HG03108 (cell line): ENCODE measurements around the gene FADS3.

Experiments
- ATAC-seq: cut with Tn5 transposase; IDR thresholded peaks from one replicate; pipeline ENCODE4 v1.9.1; 2021; ENCODE audit warnings: moderate library complexity; ENCODE audit not compliant: unreplicated experiment

The FADS3 gene

DNA sequence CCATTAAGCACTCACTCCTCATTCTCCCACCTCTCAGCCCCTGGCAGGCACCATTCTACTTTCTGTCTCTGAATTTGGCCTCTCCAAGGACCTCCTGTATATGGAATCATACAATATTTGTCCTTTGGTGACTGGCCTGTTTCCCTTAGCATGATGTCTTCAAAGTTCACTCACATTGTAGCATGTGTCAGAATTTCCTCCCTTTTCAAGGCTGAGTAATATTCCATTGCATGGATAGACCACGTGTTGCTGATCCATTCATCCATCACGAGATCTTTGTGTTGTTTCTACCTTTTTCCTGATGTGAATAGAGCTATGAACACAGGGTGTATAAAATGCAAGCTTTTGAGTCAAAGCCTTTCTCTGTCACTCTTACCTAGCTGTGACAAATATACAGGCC, 51.6 kb downstream of the FADS3 start:
- no peak for ATAC-seq

DNA sequence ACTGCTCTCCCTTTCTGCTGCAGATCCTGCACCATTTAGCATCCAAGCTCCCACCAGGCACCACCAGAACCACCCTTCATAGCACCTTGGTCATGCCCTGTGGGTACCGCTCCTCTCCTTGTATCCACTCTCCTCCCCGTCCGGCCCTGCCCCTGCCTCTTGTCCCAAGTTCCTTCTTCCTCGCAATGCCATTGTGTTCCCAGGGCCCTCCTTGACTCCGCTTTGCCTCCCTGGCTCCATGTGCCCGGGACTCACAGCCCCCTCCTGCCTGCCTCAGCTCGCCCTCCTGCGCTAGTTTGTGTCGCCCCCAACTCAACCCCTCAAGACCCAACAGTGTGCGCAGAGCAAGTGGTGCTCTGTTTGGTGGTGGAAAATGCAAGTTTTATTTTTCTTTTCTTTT, 52.4 kb downstream of the FADS3 start:
- no peak for ATAC-seq

GRCh38 chr11:61838501-61838900, 52.8 kb downstream of the FADS3 start:
- no peak for ATAC-seq

DNA sequence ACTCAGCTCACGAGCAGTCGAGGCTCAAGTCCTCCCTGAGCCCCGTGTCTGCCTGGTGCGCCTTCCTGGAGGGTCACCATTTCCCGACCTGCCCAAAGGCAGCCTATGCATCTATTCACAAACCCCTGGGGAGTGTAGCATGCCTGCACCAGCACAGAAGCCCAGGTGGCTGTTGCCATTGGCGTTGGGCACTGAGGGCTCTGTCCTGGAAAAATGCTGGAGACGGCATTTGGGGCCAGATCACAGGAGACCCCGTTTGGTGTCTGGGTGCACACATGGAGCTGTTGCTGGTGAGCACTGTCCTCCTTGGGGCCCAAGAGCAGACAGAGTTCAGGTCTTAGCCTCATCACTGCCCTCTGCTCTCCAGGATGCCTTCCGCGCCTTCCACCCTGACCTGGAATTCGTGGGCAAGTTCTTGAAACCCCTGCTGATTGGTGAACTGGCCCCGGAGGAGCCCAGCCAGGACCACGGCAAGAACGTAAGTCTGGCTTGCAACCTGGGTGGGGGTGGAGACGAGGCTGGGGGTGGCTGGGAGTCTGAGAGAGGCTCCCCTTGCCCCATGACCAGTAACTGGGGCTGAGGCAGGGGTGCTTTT, 53.8 kb downstream of the FADS3 start:
- ATAC-seq = no peak

DNA sequence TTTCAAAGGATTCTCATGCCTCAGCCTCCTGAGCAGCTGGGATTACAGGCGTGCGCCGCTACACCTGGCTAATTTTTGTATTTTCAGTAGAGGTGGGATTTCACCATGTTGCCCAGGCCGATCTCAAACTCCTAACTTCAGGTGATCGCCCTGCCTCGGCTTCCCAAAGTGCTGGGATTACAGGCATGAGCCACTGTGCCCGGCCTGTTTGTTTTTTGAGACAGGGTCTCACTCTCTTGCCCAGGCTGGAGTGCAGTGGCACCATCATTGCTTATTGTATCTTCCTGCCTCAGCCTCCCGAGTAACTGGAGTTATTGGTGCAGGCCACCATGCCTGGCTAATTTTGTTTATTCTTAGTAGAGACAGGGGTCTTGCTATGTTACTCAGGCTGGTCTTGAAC, 55.2 kb downstream of the FADS3 start:
- no peak for ATAC-seq

DNA sequence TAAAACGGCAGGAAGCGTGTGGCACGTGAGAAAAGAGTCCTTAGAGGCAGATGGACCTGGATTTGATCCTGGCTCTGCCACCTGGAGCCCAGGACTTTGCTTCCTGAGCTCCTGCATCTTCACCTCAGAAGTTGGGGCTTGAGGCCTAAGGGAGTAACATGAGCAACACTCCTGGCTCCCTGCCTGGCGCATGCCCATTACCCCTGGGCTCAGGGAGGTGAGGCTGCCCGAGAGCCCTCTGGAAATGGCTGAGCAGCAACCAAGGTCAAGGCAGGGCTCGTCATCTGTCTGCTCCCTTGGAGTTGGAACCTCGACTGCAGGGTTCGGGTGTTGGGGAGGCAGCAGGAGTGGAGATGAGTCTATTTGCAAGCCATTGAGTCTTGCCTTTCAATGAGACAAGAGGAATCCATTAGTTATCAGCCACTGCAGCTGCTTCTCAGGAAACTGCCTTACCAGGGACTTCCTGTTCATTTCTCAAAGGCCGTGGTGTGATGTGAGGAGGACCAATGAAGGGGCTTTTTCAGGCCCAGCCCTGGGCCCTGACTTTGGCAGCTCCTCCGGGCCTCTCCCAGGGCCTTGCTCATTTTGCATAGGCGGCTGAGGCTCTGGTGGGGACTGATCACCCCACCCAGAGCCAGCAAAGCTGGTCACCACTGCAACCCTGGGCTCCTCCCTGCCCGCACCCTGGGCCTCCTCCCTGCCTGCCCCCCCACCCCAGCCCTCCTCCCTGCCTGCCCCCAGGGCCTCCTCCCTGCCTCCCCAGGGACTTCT, 56.9 kb downstream of the FADS3 start:
- peak; percentile 95 for ATAC-seq

- no peak for ATAC-seq
These were observed 57.4 kb downstream of the FADS3 start for GRCh38 chr11:61833926-61834277.

DNA sequence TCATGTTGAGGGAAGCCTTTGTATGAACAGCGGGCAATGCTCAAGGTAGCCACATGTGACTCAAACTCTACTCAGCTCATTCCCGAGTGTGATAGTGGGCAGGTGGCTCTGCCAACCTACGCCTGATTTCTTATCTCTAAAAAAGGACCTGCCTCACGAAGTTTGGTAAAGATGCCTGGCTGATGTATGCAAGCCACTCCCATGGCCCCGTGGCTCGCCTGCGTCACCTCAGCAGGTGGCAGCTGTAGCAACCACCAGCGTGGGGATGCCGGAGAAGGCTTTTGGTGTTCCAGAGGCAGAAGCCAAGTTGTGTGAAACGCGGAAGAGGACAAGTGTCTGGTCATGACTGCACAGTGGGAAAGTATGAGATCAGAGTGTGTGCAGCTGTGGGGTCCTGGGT, 57.9 kb downstream of the FADS3 start:
- no peak for ATAC-seq

GRCh38 chr11:61832754-61833153, 58.6 kb downstream of the FADS3 start:
- ATAC-seq = no peak

GRCh38 chr11:61832207-61832606, 59.1 kb downstream of the FADS3 start:
- no peak for ATAC-seq

DNA sequence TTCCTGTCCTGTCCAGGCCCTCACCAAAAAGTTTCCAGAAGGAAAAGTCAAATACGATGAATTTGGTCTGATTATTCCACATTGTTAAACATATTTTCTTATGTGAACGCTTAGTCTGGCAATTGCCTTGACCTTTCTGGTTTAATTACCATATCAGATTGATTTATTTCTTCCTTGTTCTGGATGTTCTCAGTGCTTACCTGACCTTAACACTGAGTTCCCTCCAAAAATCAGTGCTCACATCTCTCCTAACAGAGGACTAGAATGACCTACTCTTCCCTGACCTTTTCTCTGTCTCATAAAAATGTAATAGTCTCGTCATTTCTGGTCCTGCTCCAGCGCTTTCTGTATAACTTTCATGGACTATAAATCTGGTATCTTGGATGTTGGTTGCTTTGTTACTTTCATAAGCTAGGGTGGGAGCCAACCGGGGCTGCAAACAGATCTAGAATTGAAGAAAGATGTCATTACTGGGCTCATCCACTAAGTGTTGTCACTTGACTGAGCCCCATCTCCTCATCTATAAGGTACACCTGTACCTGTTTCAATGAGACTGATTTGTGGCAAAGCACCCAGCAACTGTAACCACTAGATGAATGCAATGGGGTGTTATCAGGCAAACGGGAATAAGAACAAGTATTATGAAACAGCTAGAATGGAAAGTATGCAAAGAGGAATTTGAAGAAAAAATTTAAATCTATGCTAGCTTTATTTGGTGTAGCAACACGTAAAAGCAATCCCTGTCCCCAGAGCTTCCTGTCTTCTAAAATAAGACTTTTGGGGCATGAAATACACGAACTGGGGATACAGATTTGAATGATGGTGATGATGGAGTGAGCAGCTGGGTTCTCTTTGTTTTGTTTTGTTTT, 60.9 kb downstream of the FADS3 start:
- ATAC-seq = no peak

GRCh38 chr11:61829806-61830205, 61.5 kb downstream of the FADS3 start:
- ATAC-seq = no peak

GRCh38 chr11:61828629-61829407, 62.5 kb downstream of the FADS3 start:
- no peak for ATAC-seq

GRCh38 chr11:61828379-61828628, 63.0 kb downstream of the FADS3 start:
- no peak for ATAC-seq

GRCh38 chr11:61827571-61828378, 63.6 kb downstream of the FADS3 start, which contains the start of gene FADS2:
TSS of gene FADS2 (plus strand) at chr11:61828300. CDS start at chr11:61828391, 91 bp downstream.
- ATAC-seq = peak; percentile 65

DNA sequence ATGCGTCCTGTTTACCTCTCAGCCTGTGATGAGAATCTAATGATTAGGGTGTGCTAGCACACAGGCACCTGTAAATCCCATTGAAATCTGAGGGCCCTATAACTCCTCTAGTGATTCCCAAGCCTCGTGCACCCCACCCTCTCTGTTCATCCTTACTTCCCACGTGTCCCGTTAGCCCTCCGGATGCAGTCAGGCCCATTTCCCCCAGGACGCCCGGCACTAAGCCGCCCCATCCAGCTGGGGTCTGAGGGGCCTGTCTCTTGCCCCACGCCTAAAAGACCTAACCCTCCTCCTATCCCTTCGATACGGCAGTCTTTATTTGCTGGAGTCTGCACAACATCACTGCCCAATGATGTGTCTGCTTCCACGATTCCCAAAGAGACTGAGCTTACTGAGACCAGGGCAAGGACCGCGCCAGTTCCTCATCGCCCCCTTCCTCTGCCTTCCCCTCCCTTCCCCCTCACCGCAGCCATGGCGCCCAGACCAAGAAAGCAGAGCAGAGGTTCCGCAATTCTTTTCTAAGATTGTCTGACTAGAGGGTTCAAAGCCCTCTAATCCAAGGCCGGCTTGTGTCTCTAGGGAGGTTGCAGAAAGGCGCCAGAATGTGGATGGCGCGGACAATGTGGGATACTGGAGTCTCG, 64.3 kb downstream of the FADS3 start:
- peak; percentile 1 for ATAC-seq
